ENCODE results near the gene RHBDF1. TPM values are rescaled to one million over a fixed set of nuclear protein-coding genes. Genes with fewer than 3 reads are reported as not detected.
A peak's percentile ranks its signal among the peaks of the same experiment; 100 is the strongest.

Gene RHBDF1
- total RNA-seq, 1 experiment from 2014 or later: 23.3 TPM

GRCh38 chr16:94918-95265, 22.5 kb upstream of the RHBDF1 start:
- DNase-seq (ENCODE audit: extremely low read depth, low read depth): no peak

GRCh38 chr16:92431-93339, 20.3 kb upstream of the RHBDF1 start:
- no peak for DNase-seq (ENCODE audit: extremely low read depth, low read depth)

GRCh38 chr16:91484-91883, 19.1 kb upstream of the RHBDF1 start:
- no peak for DNase-seq (ENCODE audit: extremely low read depth, low read depth)

GRCh38 chr16:89391-90302, 17.2 kb upstream of the RHBDF1 start:
- DNase-seq (ENCODE audit: extremely low read depth, low read depth): no peak

- DNase-seq (ENCODE audit: extremely low read depth, low read depth): no peak
Measured at GRCh38 chr16:88613-89012, 16.2 kb upstream of the RHBDF1 start.

GRCh38 chr16:86483-86952, 14.1 kb upstream of the RHBDF1 start:
- DNase-seq (ENCODE audit: extremely low read depth, low read depth): no peak

- DNase-seq (ENCODE audit: extremely low read depth, low read depth): no peak
Measured at GRCh38 chr16:85865-86264, 13.4 kb upstream of the RHBDF1 start.

GRCh38 chr16:85407-85782, 13.0 kb upstream of the RHBDF1 start:
- no peak for DNase-seq (ENCODE audit: extremely low read depth, low read depth)

- no peak for DNase-seq (ENCODE audit: extremely low read depth, low read depth)
Measured at GRCh38 chr16:84718-85406, 12.4 kb upstream of the RHBDF1 start.

GRCh38 chr16:83781-84615, 11.6 kb upstream of the RHBDF1 start:
- no peak for DNase-seq (ENCODE audit: extremely low read depth, low read depth)

GRCh38 chr16:83060-83603, 10.7 kb upstream of the RHBDF1 start:
- DNase-seq (ENCODE audit: extremely low read depth, low read depth): no peak

GRCh38 chr16:79151-80054, 7.0 kb upstream of the RHBDF1 start:
- DNase-seq (ENCODE audit: extremely low read depth, low read depth): no peak

GRCh38 chr16:78444-79150, 6.2 kb upstream of the RHBDF1 start:
- no peak for DNase-seq (ENCODE audit: extremely low read depth, low read depth)

- peak; percentile 70 for DNase-seq (ENCODE audit: extremely low read depth, low read depth)
Measured at GRCh38 chr16:77807-78443, 5.5 kb upstream of the RHBDF1 start, which contains the start of gene MPG. Gene MPG, plus strand, starts transcription at chr16:78225. Its CDS starts 85 bp downstream, at chr16:78310.

- DNase-seq (ENCODE audit: extremely low read depth, low read depth): peak; percentile 51
Measured at GRCh38 chr16:77273-77806, 4.9 kb upstream of the RHBDF1 start.

- DNase-seq (ENCODE audit: extremely low read depth, low read depth): peak; percentile 62
Measured at GRCh38 chr16:76535-77272, 4.3 kb upstream of the RHBDF1 start.

Measured in NCI-H460 (cell line).